ENCODE measurements around the gene DIS3L2.
"Not testable (repeated sequence)": the region's sequence is repeated elsewhere in the genome, so short reads cannot be mapped to it uniquely, and the experiment has no call there.

DIS3L2 gene

GRCh38 chr2:232321817-232322559, 360.5 kb downstream of the DIS3L2 start:
- H3K36me3 ChIP-seq (ENCODE audit: control insufficient read depth, insufficient read depth, low read length) = no peaks in the 10 kb centered on the region
- H3K4me2 ChIP-seq (ENCODE audit: low read length) = no peak overlapping the region
- TF ChIP-seq, protein P1, sequence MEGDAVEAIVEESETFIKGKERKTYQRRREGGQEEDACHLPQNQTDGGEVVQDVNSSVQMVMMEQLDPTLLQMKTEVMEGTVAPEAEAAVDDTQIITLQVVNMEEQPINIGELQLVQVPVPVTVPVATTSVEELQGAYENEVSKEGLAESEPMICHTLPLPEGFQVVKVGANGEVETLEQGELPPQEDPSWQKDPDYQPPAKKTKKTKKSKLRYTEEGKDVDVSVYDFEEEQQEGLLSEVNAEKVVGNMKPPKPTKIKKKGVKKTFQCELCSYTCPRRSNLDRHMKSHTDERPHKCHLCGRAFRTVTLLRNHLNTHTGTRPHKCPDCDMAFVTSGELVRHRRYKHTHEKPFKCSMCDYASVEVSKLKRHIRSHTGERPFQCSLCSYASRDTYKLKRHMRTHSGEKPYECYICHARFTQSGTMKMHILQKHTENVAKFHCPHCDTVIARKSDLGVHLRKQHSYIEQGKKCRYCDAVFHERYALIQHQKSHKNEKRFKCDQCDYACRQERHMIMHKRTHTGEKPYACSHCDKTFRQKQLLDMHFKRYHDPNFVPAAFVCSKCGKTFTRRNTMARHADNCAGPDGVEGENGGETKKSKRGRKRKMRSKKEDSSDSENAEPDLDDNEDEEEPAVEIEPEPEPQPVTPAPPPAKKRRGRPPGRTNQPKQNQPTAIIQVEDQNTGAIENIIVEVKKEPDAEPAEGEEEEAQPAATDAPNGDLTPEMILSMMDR (IDR thresholded peaks at IDR 0.05) = no peak
- no peak overlapping the region for H3K4me3 ChIP-seq (ENCODE audit: low read depth, low read length)
- peaks cover 16% of the 10 kb centered on the region for H3K4me1 ChIP-seq
- H3K27ac ChIP-seq = no peak overlapping the region
- H3K9me3 ChIP-seq (ENCODE audit: control insufficient read depth, low read length) = no peaks in the 10 kb centered on the region
- H2AFZ ChIP-seq = no peak overlapping the region
- no peaks in the 10 kb centered on the region for H3K27me3 ChIP-seq (ENCODE audit: control insufficient read depth, insufficient read depth, low read length)
- peaks cover 20% of the 10 kb centered on the region for H3K79me2 ChIP-seq
- no peak overlapping the region for H3K9ac ChIP-seq

DNA sequence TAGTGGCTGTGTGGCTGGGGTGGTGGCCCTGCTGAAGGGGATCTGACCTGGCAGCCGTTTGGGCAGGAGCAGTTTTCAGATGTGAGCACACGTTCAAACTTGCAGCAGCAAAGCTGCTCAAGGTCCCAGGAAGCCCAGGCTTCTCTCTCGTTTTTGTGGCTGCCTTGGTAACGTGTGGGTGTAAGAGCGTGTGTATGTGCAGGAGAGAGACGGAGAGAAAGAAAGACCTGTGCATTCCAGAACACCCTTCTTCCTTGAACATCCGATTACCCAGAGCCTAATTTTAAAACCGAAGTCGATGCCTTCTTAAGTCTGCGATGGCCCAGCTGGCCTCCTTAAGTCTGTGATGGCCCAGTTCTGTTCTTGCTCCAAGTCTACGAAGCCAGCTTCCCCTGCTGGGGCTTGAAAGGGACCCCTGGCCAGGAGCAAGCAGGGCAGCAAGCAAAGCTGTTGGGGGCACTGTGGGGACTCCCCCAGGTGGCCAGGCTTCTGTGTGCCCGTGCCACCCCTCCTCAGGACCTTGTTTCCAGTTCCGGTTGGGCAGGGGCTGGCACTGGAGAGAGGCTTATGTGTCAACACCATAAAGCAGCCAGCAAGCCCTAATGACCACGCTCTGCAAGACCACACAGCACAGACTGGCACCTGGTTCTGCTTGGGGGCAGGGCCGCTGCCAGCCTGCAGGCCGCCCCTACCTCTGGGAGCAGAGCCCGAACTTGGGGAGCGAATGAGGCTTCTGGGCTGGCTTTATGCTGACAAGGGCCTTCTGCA, 361.2 kb downstream of the DIS3L2 start:
- Histone ChIP-seq H3K4me1 (peaks cover 14% of the 10 kb centered on the region), H3K4me2 (ENCODE audit: low read length) (no peak overlapping the region), H3K36me3 (ENCODE audit: control insufficient read depth, insufficient read depth, low read length) (no peaks in the 10 kb centered on the region), H3K27me3 (ENCODE audit: control insufficient read depth, insufficient read depth, low read length) (no peaks in the 10 kb centered on the region), H3K79me2 (peaks cover 20% of the 10 kb centered on the region), H2AFZ (no peak overlapping the region), H3K4me3 (ENCODE audit: low read depth, low read length) (no peak overlapping the region), H3K9ac (no peak overlapping the region), H3K9me3 (ENCODE audit: control insufficient read depth, low read length) (no peaks in the 10 kb centered on the region), H3K27ac (no peak overlapping the region)
- TF ChIP-seq, protein P1 (IDR thresholded peaks at IDR 0.05) = no peak

DNA sequence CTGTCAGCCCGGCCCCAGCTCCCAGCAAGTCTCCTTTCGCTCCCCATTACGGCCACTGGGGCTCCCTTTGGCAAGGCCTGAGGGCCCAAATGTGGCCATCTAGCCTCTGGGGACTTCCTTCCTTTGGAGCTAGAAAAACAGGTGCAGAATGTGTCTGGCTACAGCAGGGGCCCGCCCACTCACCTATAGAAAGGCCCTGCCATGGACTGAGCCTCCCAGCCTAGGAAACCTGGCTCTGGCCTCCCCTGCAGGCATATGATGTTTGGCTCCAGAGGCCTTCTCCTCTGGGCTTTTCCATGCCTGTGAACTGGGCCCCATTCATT, 361.8 kb downstream of the DIS3L2 start:
- H3K27ac ChIP-seq = no peak overlapping the region
- no peak overlapping the region for H3K4me2 ChIP-seq (ENCODE audit: low read length)
- no peaks in the 10 kb centered on the region for H3K27me3 ChIP-seq (ENCODE audit: control insufficient read depth, insufficient read depth, low read length)
- peaks cover 16% of the 10 kb centered on the region for H3K79me2 ChIP-seq
- no peaks in the 10 kb centered on the region for H3K9me3 ChIP-seq (ENCODE audit: control insufficient read depth, low read length)
- no peak overlapping the region for H2AFZ ChIP-seq
- peaks cover 14% of the 10 kb centered on the region for H3K4me1 ChIP-seq
- no peaks in the 10 kb centered on the region for H3K36me3 ChIP-seq (ENCODE audit: control insufficient read depth, insufficient read depth, low read length)
- TF ChIP-seq, protein P1 (IDR thresholded peaks at IDR 0.05) = no peak
- H3K4me3 ChIP-seq (ENCODE audit: low read depth, low read length) = no peak overlapping the region
- no peak overlapping the region for H3K9ac ChIP-seq

GRCh38 chr2:232323967-232324366, 362.5 kb downstream of the DIS3L2 start:
- H3K4me3 ChIP-seq (ENCODE audit: low read depth, low read length); H3K9ac ChIP-seq; H3K9me3 ChIP-seq (ENCODE audit: control insufficient read depth, low read length); H2AFZ ChIP-seq; H3K27me3 ChIP-seq (ENCODE audit: control insufficient read depth, insufficient read depth, low read length); H3K36me3 ChIP-seq (ENCODE audit: control insufficient read depth, insufficient read depth, low read length); H3K4me2 ChIP-seq (ENCODE audit: low read length): not testable (repeated sequence)
- peaks cover 10% of the 10 kb centered on the region for H3K79me2 ChIP-seq
- peaks cover 14% of the 10 kb centered on the region for H3K4me1 ChIP-seq
- H3K27ac ChIP-seq = peak overlapping the region; percentile 66

- no peaks in the 10 kb centered on the region for H3K9me3 ChIP-seq (ENCODE audit: control insufficient read depth, low read length)
- peak overlapping the region; percentile 66 for H3K27ac ChIP-seq
- peaks cover 2% of the 10 kb centered on the region for H3K79me2 ChIP-seq
- H2AFZ ChIP-seq = no peak overlapping the region
- H3K36me3 ChIP-seq (ENCODE audit: control insufficient read depth, insufficient read depth, low read length) = no peaks in the 10 kb centered on the region
- H3K4me3 ChIP-seq (ENCODE audit: low read depth, low read length) = no peak overlapping the region
- peak overlapping the region; percentile 22 for H3K4me2 ChIP-seq (ENCODE audit: low read length)
- TF ChIP-seq, protein P1 (IDR thresholded peaks at IDR 0.05) = no peak
- no peak overlapping the region for H3K9ac ChIP-seq
- peaks cover 14% of the 10 kb centered on the region for H3K4me1 ChIP-seq
- H3K27me3 ChIP-seq (ENCODE audit: control insufficient read depth, insufficient read depth, low read length) = no peaks in the 10 kb centered on the region
Observed at GRCh38 chr2:232324778-232325177, 363.3 kb downstream of the DIS3L2 start.

Data from parathyroid adenoma (tissue), 2 donors.